HepG2 (cell line): ENCODE data around the gene FUT6. TPM values are rescaled to one million over a fixed set of nuclear protein-coding genes. Genes with fewer than 3 reads are reported as not detected.

ENCODE experiments used
- CHD2 ChIP-seq: IDR thresholded peaks from 2 replicates; pipeline ENCODE4 v1.6.1; 2011; ENCODE audit warnings: low read depth, low read length, improper control_type of control experiment
- FOXO1 ChIP-seq: sonication (generic); formaldehyde crosslinking; IDR thresholded peaks from 2 replicates; pipeline ENCODE4 v1.4.0; 2020; ENCODE audit warnings: missing genetic modification reagents
- HBP1 ChIP-seq: IDR thresholded peaks from 2 replicates; pipeline ENCODE4 v1.6.1; 2016; ENCODE audit warnings: low read depth, control low read depth
- RBM39 ChIP-seq: fragments of 200-400 bp; formaldehyde crosslinking; IDR thresholded peaks from one replicate; pipeline ENCODE4 v1.6.1; 2018; ENCODE audit warnings: antibody characterized with exemption, mild to moderate bottlenecking, low read depth, low read length; ENCODE audit not compliant: poor library complexity, severe bottlenecking
- ZNF264 ChIP-seq: sonication (generic); formaldehyde crosslinking; IDR thresholded peaks from 2 replicates; pipeline ENCODE4 v1.4.0; 2020; ENCODE audit warnings: missing genetic modification reagents
- ZNF598 ChIP-seq: sonication (generic); formaldehyde crosslinking; IDR thresholded peaks from 2 replicates; pipeline ENCODE4 v1.5.1; 2020; ENCODE audit warnings: mild to moderate bottlenecking, missing genetic modification reagents, borderline replicate concordance
- polyA plus RNA-seq, 8 experiments: library from polyadenylated mRNA; depleted of rRNA in 3 of 8; stranded (reverse) in 7 of 8; unstranded in 1 of 8; fragments of >200 nt; fragmentation: Illumina TruSeq in 4 of 8; extraction: Trizol in 4 of 8; gene quantifications; 2 replicates each; pipeline versions ENCODE4 v1.2.1 to v1.2.3, GENCODE V29; 2011 to 2016; ENCODE audit warnings: low read depth in 4 of 8, missing spikeins in 1 of 8, mixed read lengths in 1 of 8; ENCODE audit not compliant: insufficient read depth in 1 of 8
- total RNA-seq, 5 experiments: library from RNA; depleted of rRNA; stranded (reverse); fragments of >200 nt; fragmentation: Illumina TruSeq; extraction: Trizol; gene quantifications; 2 replicates each; pipeline ENCODE4 v1.2.3, GENCODE V29; 2016; ENCODE audit warnings: low read depth in 1 of 5
- TF ChIP-seq, protein P1 (sequence below): sonication (generic); formaldehyde crosslinking; IDR thresholded peaks from one replicate; pipeline ENCODE4 v1.5.1; 2020; ENCODE audit warnings: mild to moderate bottlenecking, missing genetic modification reagents; ENCODE audit errors: not compliant biosample characterization
- TF ChIP-seq, protein P2 (sequence below): sonication (generic); formaldehyde crosslinking; IDR thresholded peaks from 2 replicates; pipeline ENCODE4 v1.5.1; 2020; ENCODE audit warnings: mild to moderate bottlenecking, missing genetic modification reagents
- TF ChIP-seq, protein P3 (sequence below), 2 experiments: fragments of 450-650 bp in 1 of 2; sonication (generic) in 1 of 2; formaldehyde crosslinking; IDR thresholded peaks; 2 replicates each; pipeline versions ENCODE4 v1.5.0 to v1.8.0; 2020 to 2022; ENCODE audit warnings: mild to moderate bottlenecking in 1 of 2, missing genetic modification reagents in 1 of 2

Gene FUT6
- total and polyA plus RNA-seq, 2 of the 13 experiments (the other 11 are each of a cell fraction or from before 2014, with no cell fraction given): 8.2 to 27.7 TPM

GRCh38 chr19:5799247-5800241, 40.0 kb downstream of the FUT6 start (continued):
- TF ChIP-seq, protein P1, sequence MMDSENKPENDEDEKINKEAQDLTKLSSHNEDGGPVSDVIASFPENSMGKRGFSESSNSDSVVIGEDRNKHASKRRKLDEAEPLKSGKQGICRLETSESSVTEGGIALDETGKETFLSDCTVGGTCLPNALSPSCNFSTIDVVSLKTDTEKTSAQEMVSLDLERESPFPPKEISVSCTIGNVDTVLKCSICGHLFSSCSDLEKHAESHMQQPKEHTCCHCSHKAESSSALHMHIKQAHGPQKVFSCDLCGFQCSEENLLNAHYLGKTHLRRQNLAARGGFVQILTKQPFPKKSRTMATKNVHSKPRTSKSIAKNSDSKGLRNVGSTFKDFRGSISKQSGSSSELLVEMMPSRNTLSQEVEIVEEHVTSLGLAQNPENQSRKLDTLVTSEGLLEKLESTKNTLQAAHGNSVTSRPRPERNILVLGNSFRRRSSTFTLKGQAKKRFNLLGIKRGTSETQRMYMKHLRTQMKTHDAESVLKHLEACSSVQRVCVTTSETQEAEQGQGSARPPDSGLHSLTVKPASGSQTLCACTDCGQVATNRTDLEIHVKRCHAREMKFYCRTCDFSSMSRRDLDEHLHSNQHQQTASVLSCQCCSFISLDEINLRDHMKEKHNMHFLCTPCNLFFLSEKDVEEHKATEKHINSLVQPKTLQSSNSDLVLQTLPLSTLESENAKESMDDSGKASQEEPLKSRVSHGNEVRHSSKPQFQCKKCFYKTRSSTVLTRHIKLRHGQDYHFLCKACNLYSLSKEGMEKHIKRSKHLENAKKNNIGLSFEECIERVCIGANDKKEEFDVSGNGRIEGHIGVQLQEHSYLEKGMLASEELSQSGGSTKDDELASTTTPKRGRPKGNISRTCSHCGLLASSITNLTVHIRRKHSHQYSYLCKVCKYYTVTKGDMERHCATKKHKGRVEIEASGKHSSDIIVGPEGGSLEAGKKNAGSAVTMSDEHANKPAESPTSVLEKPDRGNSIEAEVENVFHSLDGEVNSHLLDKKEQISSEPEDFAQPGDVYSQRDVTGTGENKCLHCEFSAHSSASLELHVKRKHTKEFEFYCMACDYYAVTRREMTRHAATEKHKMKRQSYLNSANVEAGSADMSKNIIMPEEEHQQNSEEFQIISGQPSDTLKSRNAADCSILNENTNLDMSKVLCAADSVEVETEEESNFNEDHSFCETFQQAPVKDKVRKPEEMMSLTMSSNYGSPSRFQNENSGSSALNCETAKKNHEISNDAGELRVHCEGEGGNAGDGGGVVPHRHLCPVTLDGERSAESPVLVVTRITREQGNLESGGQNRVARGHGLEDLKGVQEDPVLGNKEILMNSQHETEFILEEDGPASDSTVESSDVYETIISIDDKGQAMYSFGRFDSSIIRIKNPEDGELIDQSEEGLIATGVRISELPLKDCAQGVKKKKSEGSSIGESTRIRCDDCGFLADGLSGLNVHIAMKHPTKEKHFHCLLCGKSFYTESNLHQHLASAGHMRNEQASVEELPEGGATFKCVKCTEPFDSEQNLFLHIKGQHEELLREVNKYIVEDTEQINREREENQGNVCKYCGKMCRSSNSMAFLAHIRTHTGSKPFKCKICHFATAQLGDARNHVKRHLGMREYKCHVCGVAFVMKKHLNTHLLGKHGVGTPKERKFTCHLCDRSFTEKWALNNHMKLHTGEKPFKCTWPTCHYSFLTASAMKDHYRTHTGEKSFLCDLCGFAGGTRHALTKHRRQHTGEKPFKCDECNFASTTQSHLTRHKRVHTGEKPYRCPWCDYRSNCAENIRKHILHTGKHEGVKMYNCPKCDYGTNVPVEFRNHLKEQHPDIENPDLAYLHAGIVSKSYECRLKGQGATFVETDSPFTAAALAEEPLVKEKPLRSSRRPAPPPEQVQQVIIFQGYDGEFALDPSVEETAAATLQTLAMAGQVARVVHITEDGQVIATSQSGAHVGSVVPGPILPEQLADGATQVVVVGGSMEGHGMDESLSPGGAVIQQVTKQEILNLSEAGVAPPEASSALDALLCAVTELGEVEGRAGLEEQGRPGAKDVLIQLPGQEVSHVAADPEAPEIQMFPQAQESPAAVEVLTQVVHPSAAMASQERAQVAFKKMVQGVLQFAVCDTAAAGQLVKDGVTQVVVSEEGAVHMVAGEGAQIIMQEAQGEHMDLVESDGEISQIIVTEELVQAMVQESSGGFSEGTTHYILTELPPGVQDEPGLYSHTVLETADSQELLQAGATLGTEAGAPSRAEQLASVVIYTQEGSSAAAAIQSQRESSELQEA (CRISPR knock-in tag): no peak
- TF ChIP-seq CHD2 (no peak), ZNF264 (CRISPR knock-in tag) (no peak), RBM39 (peak; percentile 35), HBP1 (CRISPR knock-in tag) (0 out of 2 replicates have a peak, but pooled peaks have one; percentile 27), ZNF598 (CRISPR knock-in tag) (no peak), FOXO1 (CRISPR knock-in tag) (no peak)
- TF ChIP-seq, protein P2, sequence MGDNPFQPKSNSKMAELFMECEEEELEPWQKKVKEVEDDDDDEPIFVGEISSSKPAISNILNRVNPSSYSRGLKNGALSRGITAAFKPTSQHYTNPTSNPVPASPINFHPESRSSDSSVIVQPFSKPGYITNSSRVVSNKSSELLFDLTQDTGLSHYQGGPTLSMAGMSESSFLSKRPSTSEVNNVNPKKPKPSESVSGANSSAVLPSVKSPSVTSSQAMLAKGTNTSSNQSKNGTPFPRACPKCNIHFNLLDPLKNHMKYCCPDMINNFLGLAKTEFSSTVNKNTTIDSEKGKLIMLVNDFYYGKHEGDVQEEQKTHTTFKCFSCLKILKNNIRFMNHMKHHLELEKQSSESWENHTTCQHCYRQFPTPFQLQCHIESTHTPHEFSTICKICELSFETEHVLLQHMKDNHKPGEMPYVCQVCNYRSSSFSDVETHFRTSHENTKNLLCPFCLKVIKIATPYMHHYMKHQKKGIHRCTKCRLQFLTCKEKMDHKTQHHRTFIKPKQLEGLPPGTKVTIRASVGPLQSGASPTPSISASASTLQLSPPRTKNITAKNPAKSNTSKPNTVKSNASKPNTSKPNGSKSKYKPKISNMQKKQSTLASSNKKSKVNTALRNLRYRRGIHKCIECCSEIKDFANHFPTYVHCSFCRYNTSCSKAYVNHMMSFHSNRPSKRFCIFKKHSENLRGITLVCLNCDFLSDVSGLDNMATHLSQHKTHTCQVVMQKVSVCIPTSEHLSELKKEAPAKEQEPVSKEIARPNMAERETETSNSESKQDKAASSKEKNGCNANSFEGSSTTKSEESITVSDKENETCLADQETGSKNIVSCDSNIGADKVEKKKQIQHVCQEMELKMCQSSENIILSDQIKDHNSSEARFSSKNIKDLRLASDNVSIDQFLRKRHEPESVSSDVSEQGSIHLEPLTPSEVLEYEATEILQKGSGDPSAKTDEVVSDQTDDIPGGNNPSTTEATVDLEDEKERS: 0 out of 2 replicates have a peak, but pooled peaks have one; percentile 30
- TF ChIP-seq, protein P3, sequence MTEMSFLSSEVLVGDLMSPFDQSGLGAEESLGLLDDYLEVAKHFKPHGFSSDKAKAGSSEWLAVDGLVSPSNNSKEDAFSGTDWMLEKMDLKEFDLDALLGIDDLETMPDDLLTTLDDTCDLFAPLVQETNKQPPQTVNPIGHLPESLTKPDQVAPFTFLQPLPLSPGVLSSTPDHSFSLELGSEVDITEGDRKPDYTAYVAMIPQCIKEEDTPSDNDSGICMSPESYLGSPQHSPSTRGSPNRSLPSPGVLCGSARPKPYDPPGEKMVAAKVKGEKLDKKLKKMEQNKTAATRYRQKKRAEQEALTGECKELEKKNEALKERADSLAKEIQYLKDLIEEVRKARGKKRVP (CRISPR knock-in tag; IDR thresholded peaks at IDR 0.05): no peak
